Activated T-helper 2 cell treated with anti-CD3 and anti-CD28 coated beads, Interferon-gamma antibody, Interleukin-2, Interleukin-4, amounts not matched to agents 10 μg/mL and 5 μg/mL and 100 μg/mL, durations not matched to agents 14 hours and 24 hours and 36 hours (primary cell): ENCODE data around the gene PTTG1IP2. TPM values are rescaled to one million over a fixed set of nuclear protein-coding genes. Genes with fewer than 3 reads are reported as not detected.

Source experiments
- DNase-seq: peaks from one replicate; pipeline ENCODE4 v3.0.0; 2021; ENCODE audit warnings: low spot score
- H3K27ac Mint-ChIP-seq: one replicate; pipeline ENCODE4 v1.8.0; 2021; ENCODE audit warnings: mixed read lengths
- H3K27me3 Mint-ChIP-seq: one replicate; pipeline ENCODE4 v1.8.0; 2021; ENCODE audit warnings: low read depth, mixed read lengths
- H3K36me3 Mint-ChIP-seq: one replicate; pipeline ENCODE4 v1.8.0; 2021; ENCODE audit warnings: low read depth, mixed read lengths
- H3K4me1 Mint-ChIP-seq: one replicate; pipeline ENCODE4 v1.8.0; 2021; ENCODE audit warnings: low read depth, mixed read lengths
- H3K4me3 Mint-ChIP-seq: one replicate; pipeline ENCODE4 v1.8.0; 2021; ENCODE audit warnings: low read depth, mild to moderate bottlenecking, moderate library complexity, mixed read lengths
- H3K9me3 Mint-ChIP-seq: one replicate; pipeline ENCODE4 v1.8.0; 2021; ENCODE audit warnings: mixed read lengths
- intact Hi-C: fragments of 100-400 bp; cut with micrococcal nuclease; formaldehyde crosslinking; loops from one replicate; pipeline ENCODE4 v1.15.1; 2023
- total RNA-seq: library from RNA; stranded (reverse); gene quantifications from 2 replicates; pipeline ENCODE4 v1.2.3, GENCODE V29; 2022

PTTG1IP2 gene
- total RNA-seq, 1 donor from 2014 or later = not detected

GRCh38 chr7:90488220-90488619, 18.8 kb downstream of the PTTG1IP2 start:
- no peak overlapping the region for H3K27ac Mint-ChIP-seq
- no peak overlapping the region for H3K4me3 Mint-ChIP-seq
- intact Hi-C loops = no loop called here
- no peaks in the 10 kb centered on the region for H3K36me3 Mint-ChIP-seq
- no peaks in the 10 kb centered on the region for H3K9me3 Mint-ChIP-seq
- no peaks in the 10 kb centered on the region for H3K4me1 Mint-ChIP-seq
- no peaks in the 10 kb centered on the region for H3K27me3 Mint-ChIP-seq
- no peak for DNase-seq

DNA sequence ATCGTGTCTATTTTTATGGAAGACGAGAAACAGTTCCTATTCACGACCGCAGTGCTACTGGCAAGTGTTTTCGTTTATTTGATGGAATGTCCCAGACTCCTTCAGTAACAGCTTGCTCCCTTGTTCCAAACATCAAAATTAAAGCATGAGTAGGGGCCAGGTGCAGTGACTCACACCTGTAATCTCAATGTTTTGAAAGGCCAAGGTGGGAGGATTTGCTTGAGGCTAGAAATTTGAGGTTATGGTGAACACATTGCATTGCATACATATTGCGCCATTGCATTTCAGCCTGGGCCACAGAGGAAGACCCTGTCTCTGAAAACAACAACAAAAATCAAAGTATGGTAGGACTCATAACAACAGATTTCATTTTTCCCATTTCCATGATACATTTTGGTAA, 22.8 kb downstream of the PTTG1IP2 start:
- intact Hi-C loops = no loop called here
- no peak overlapping the region for H3K27ac Mint-ChIP-seq
- no peak for DNase-seq
- no peak overlapping the region for H3K4me3 Mint-ChIP-seq
- no peaks in the 10 kb centered on the region for H3K27me3 Mint-ChIP-seq
- no peaks in the 10 kb centered on the region for H3K4me1 Mint-ChIP-seq
- H3K36me3 Mint-ChIP-seq = no peaks in the 10 kb centered on the region
- no peaks in the 10 kb centered on the region for H3K9me3 Mint-ChIP-seq

DNA sequence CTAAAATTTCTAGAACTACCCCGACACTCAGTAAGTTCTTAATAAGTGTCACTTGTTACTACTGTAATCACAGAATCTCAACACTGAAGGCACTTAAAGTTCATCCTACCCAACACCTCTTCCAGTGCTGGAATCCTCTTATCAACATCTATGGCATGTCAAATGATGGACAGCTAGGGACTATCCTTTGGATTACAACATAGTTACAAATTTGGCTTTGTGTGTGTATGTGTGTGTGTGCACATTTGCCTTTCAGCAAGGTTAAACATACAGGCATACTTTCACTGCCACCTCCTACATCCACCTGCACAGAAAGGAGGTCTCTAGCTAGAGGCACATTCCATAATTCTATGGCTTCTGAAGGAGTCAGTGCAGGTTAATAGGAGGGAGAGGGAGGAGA, 25.8 kb downstream of the PTTG1IP2 start:
- no peaks in the 10 kb centered on the region for H3K36me3 Mint-ChIP-seq
- H3K27ac Mint-ChIP-seq = no peak overlapping the region
- intact Hi-C loops = no loop called here
- H3K4me3 Mint-ChIP-seq = no peak overlapping the region
- no peak for DNase-seq
- H3K27me3 Mint-ChIP-seq = no peaks in the 10 kb centered on the region
- H3K9me3 Mint-ChIP-seq = no peaks in the 10 kb centered on the region
- H3K4me1 Mint-ChIP-seq = no peaks in the 10 kb centered on the region

- no peak overlapping the region for H3K27ac Mint-ChIP-seq
Measured at GRCh38 chr7:90502539-90502938, 33.1 kb downstream of the PTTG1IP2 start.

GRCh38 chr7:90503367-90503766, 33.9 kb downstream of the PTTG1IP2 start:
- Mint-ChIP-seq H3K4me1 (no peaks in the 10 kb centered on the region), H3K4me3 (no peak overlapping the region), H3K27me3 (peaks cover 3% of the 10 kb centered on the region), H3K36me3 (no peaks in the 10 kb centered on the region), H3K9me3 (no peaks in the 10 kb centered on the region), H3K27ac (no peak overlapping the region)
- no peak for DNase-seq
- intact Hi-C loops = no loop called here

More at GRCh38 chr7:90502539-90502938, 33.1 kb downstream of the PTTG1IP2 start:
- H3K36me3 Mint-ChIP-seq = no peaks in the 10 kb centered on the region
- intact Hi-C loops = no loop called here
- DNase-seq = no peak
- no peaks in the 10 kb centered on the region for H3K4me1 Mint-ChIP-seq
- H3K27me3 Mint-ChIP-seq = peaks cover 3% of the 10 kb centered on the region
- H3K9me3 Mint-ChIP-seq = no peaks in the 10 kb centered on the region
- no peak overlapping the region for H3K4me3 Mint-ChIP-seq

GRCh38 chr7:90507692-90508091, 38.3 kb downstream of the PTTG1IP2 start:
- H3K4me1 Mint-ChIP-seq = no peaks in the 10 kb centered on the region

GRCh38 chr7:90511776-90512175, 42.3 kb downstream of the PTTG1IP2 start:
- Mint-ChIP-seq H3K27me3 (peaks cover 2% of the 10 kb centered on the region), H3K27ac (no peak overlapping the region), H3K9me3 (no peaks in the 10 kb centered on the region), H3K4me1 (no peaks in the 10 kb centered on the region), H3K4me3 (no peak overlapping the region), H3K36me3 (no peaks in the 10 kb centered on the region)
- intact Hi-C loops = no loop called here
- no peak for DNase-seq

More at GRCh38 chr7:90507692-90508091, 38.3 kb downstream of the PTTG1IP2 start:
- Mint-ChIP-seq H3K36me3 (no peaks in the 10 kb centered on the region), H3K4me3 (no peak overlapping the region), H3K9me3 (no peaks in the 10 kb centered on the region), H3K27ac (no peak overlapping the region), H3K27me3 (peaks cover 3% of the 10 kb centered on the region)
- no peak for DNase-seq
- intact Hi-C loops = no loop called here

- no peak for DNase-seq
- intact Hi-C loops = no loop called here
- Mint-ChIP-seq H3K27me3 (no peaks in the 10 kb centered on the region), H3K4me3 (no peak overlapping the region), H3K4me1 (no peaks in the 10 kb centered on the region), H3K36me3 (no peaks in the 10 kb centered on the region), H3K9me3 (no peaks in the 10 kb centered on the region), H3K27ac (no peak overlapping the region)
Measured at GRCh38 chr7:90512821-90513254, 43.4 kb downstream of the PTTG1IP2 start.

- H3K27ac Mint-ChIP-seq = no peak overlapping the region
- H3K4me1 Mint-ChIP-seq = no peaks in the 10 kb centered on the region
- intact Hi-C loops = no loop called here
- H3K27me3 Mint-ChIP-seq = peaks cover 3% of the 10 kb centered on the region
- H3K36me3 Mint-ChIP-seq = no peaks in the 10 kb centered on the region
- no peak overlapping the region for H3K4me3 Mint-ChIP-seq
- no peak for DNase-seq
- no peaks in the 10 kb centered on the region for H3K9me3 Mint-ChIP-seq
Measured at GRCh38 chr7:90516257-90516656, 46.8 kb downstream of the PTTG1IP2 start.

GRCh38 chr7:90518630-90519029, 49.2 kb downstream of the PTTG1IP2 start:
- intact Hi-C loops = no loop called here

DNA sequence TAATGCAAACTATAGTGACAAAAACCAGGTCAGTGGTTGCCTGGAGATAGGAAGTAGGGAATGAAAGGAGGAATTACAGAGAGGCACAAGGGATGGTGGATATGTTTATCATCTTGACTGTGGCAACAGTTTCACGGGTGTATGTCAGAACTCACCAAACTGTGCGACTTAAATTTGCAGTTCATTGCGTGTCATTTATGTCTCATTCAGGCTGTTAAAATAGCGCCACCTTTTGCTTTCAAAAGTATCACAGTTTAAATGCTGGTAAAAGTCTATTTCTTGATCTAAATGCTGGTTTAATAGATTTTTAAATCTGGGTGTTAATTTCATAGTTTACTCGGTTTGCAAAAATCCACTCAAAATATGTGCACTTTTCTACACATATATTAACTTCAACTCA, 51.0 kb downstream of the PTTG1IP2 start:
- Mint-ChIP-seq H3K27me3 (peaks cover 3% of the 10 kb centered on the region), H3K36me3 (no peaks in the 10 kb centered on the region), H3K4me3 (no peak overlapping the region), H3K9me3 (no peaks in the 10 kb centered on the region), H3K27ac (no peak overlapping the region), H3K4me1 (no peaks in the 10 kb centered on the region)
- intact Hi-C loops = no loop called here
- no peak for DNase-seq

More at GRCh38 chr7:90518630-90519029, 49.2 kb downstream of the PTTG1IP2 start:
- H3K36me3 Mint-ChIP-seq = no peaks in the 10 kb centered on the region
- H3K4me1 Mint-ChIP-seq = no peaks in the 10 kb centered on the region
- no peak for DNase-seq
- no peaks in the 10 kb centered on the region for H3K9me3 Mint-ChIP-seq
- H3K27me3 Mint-ChIP-seq = peaks cover 3% of the 10 kb centered on the region
- no peak overlapping the region for H3K27ac Mint-ChIP-seq
- H3K4me3 Mint-ChIP-seq = no peak overlapping the region

- Mint-ChIP-seq H3K27me3 (no peaks in the 10 kb centered on the region), H3K4me3 (no peak overlapping the region), H3K27ac (no peak overlapping the region), H3K9me3 (no peaks in the 10 kb centered on the region), H3K4me1 (no peaks in the 10 kb centered on the region), H3K36me3 (no peaks in the 10 kb centered on the region)
- DNase-seq = no peak
- intact Hi-C loops = no loop called here
Measured at GRCh38 chr7:90530263-90530662, 60.8 kb downstream of the PTTG1IP2 start.

- DNase-seq = no peak
- Mint-ChIP-seq H3K9me3 (no peaks in the 10 kb centered on the region), H3K27me3 (no peaks in the 10 kb centered on the region), H3K36me3 (no peaks in the 10 kb centered on the region), H3K4me1 (no peaks in the 10 kb centered on the region), H3K4me3 (no peak overlapping the region), H3K27ac (no peak overlapping the region)
- intact Hi-C loops = no loop called here
Measured at GRCh38 chr7:90532231-90532929, 62.9 kb downstream of the PTTG1IP2 start.

DNA sequence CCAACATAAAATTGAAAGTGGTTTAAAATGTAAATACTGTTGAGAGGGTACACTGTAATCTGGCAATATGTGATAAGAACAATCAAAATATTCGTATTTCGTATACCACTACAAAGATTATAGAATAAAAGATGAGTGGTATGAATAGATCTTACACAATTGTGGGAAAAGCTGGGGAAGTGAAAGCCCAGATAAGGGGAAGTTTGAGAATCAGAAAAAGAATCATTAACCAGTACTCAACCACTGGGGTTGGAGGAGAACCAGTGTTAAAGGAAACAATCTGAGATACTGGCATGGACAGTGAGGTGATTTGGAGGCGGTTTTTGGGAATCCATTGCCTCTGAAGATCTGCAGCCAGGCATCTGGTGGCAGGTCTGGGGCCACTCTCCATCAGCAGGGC, 67.0 kb downstream of the PTTG1IP2 start:
- Mint-ChIP-seq H3K9me3 (no peaks in the 10 kb centered on the region), H3K4me1 (no peaks in the 10 kb centered on the region), H3K27me3 (no peaks in the 10 kb centered on the region), H3K27ac (no peak overlapping the region), H3K36me3 (no peaks in the 10 kb centered on the region), H3K4me3 (no peak overlapping the region)
- DNase-seq = no peak
- intact Hi-C loops = no loop called here
